SK-N-SH (cell line): ENCODE data around the gene HIF3A. TPM values are rescaled to one million over a fixed set of nuclear protein-coding genes. Genes with fewer than 3 reads are reported as not detected.

Experiments used
- CTCF ChIA-PET: fragments of 300-600, 350-600 bp; formaldehyde crosslinking; extraction: SDS; loops from one replicate; lab custom pipeline; 2021; lab: Yijun Ruan, JAX
- POLR2A ChIA-PET: fragments of 350-600 bp; sonication (Branson Sonifier 250); formaldehyde crosslinking; extraction: SDS; loops from one replicate; lab custom pipeline; 2020; ENCODE audit warnings: antibody characterized with exemption, inconsistent platforms; lab: Yijun Ruan, JAX
- DNase-seq: peaks from one replicate; pipeline ENCODE4 v3.0.0; 2012
- H2AFZ ChIP-seq: fragments of 200-600 bp; sonication (generic); 2 replicates; pipeline ENCODE4 v1.8.1; 2016; ENCODE audit warnings: antibody characterized with exemption, mild to moderate bottlenecking, low read depth
- H3F3A ChIP-seq: fragments of 200-600 bp; sonication (generic); replicated peaks from 2 replicates; pipeline ENCODE3; 2016; ENCODE audit warnings: antibody characterized with exemption, mild to moderate bottlenecking; ENCODE audit not compliant: insufficient read depth
- H3K27ac ChIP-seq, 2 experiments: fragments of 200-500 bp in 1 of 2; fragments of 200-600 bp in 1 of 2; sonication (Bioruptor generic) in 1 of 2; sonication (generic), shearing (Covaris generic) in 1 of 2; 2 replicates each; pipeline versions ENCODE4 v1.5.1 to v1.6.1; 2014 to 2016; ENCODE audit warnings: low read depth in 2 of 2, inconsistent platforms in 1 of 2, low read length in 1 of 2, mild to moderate bottlenecking in 1 of 2, mixed read lengths in 1 of 2
- H3K27me3 ChIP-seq: fragments of 200-600 bp; sonication (generic), shearing (Covaris generic); 2 replicates; pipeline ENCODE4 v1.6.1; 2016; ENCODE audit warnings: mixed run types; ENCODE audit not compliant: insufficient read depth
- H3K36me3 ChIP-seq, 2 experiments: fragments of 200-500 bp in 1 of 2; fragments of 200-600 bp in 1 of 2; sonication (Bioruptor generic) in 1 of 2; sonication (generic) in 1 of 2; replicated peaks in 1 of 2; 2 replicates each; pipeline versions ENCODE3 to v1.5.1; 2014 to 2016; ENCODE audit warnings: low read length in 1 of 2, mild to moderate bottlenecking in 1 of 2; ENCODE audit not compliant: insufficient read depth in 2 of 2, control insufficient read depth in 1 of 2
- H3K4me1 ChIP-seq, 2 experiments: fragments of 200-500 bp in 1 of 2; fragments of 200-600 bp in 1 of 2; sonication (Bioruptor generic) in 1 of 2; sonication (generic), shearing (Covaris generic) in 1 of 2; 2 replicates each; pipeline versions ENCODE4 v1.5.1 to v1.6.1; 2014 to 2016; ENCODE audit warnings: low read depth in 1 of 2, low read length in 1 of 2, mixed run types in 1 of 2; ENCODE audit not compliant: insufficient read depth in 2 of 2, control insufficient read depth in 1 of 2
- H3K4me2 ChIP-seq: fragments of 200-600 bp; sonication (generic), shearing (Covaris generic); 2 replicates; pipeline ENCODE4 v1.6.1; 2017; ENCODE audit warnings: mixed run types
- H3K4me3 ChIP-seq, 2 experiments: fragments of 200-500 bp in 1 of 2; fragments of 200-600 bp in 1 of 2; sonication (Bioruptor generic) in 1 of 2; sonication (generic), shearing (Covaris generic) in 1 of 2; 2 replicates each; pipeline versions ENCODE4 v1.5.1 to v1.8.1; 2014 to 2016; ENCODE audit warnings: low read depth in 2 of 2, inconsistent platforms in 1 of 2, low read length in 1 of 2, mild to moderate bottlenecking in 1 of 2, mixed read lengths in 1 of 2, moderate library complexity in 1 of 2
- H3K79me2 ChIP-seq: fragments of 200-600 bp; sonication (generic); 2 replicates; pipeline ENCODE4 v1.8.1; 2017; ENCODE audit warnings: mild to moderate bottlenecking; ENCODE audit not compliant: insufficient read depth
- H3K9ac ChIP-seq: fragments of 200-600 bp; sonication (generic); 2 replicates; pipeline ENCODE4 v1.6.1; 2017; ENCODE audit warnings: mixed run types
- H3K9me2 ChIP-seq: fragments of 200-600 bp; sonication (generic); 2 replicates; pipeline ENCODE4 v1.6.1; 2017; ENCODE audit warnings: mixed run types
- H3K9me3 ChIP-seq: fragments of 200-600 bp; sonication (generic); 2 replicates; pipeline ENCODE4 v1.6.1; 2017; ENCODE audit warnings: mixed run types, mild to moderate bottlenecking, moderate library complexity
- H4K20me1 ChIP-seq: fragments of 200-600 bp; sonication (generic); 2 replicates; pipeline ENCODE4 v1.6.1; 2017; ENCODE audit warnings: mild to moderate bottlenecking, mixed run types; ENCODE audit not compliant: insufficient read depth
- CHD2 ChIP-seq: fragments of 150-350 bp; IDR thresholded peaks from 2 replicates; pipeline ENCODE4 v1.6.1; 2018; ENCODE audit warnings: low read length; ENCODE audit not compliant: partially characterized antibody
- EP300 ChIP-seq, 2 experiments: IDR thresholded peaks; 2 replicates each; pipeline versions ENCODE4 v1.4.0 to v1.6.1; 2012; ENCODE audit warnings: borderline replicate concordance in 1 of 2, low read depth in 1 of 2, low read length in 1 of 2
- EZH2phosphoT487 ChIP-seq: fragments of 200-600 bp; sonication (generic); IDR thresholded peaks from 2 replicates; pipeline ENCODE4 v1.6.1; 2017; ENCODE audit warnings: low read depth, mixed run types, mild to moderate bottlenecking, antibody characterized with exemption, moderate library complexity, borderline replicate concordance
- FOSL2 ChIP-seq: IDR thresholded peaks from 2 replicates; pipeline ENCODE4 v1.4.0; 2012; ENCODE audit warnings: low read depth, mild to moderate bottlenecking, moderate library complexity, borderline replicate concordance
- FOXJ3 ChIP-seq: sonication (generic); formaldehyde crosslinking; IDR thresholded peaks from 2 replicates; pipeline ENCODE4 v1.5.1; 2020; ENCODE audit warnings: mild to moderate bottlenecking, missing genetic modification reagents
- FOXM1 ChIP-seq: IDR thresholded peaks from 2 replicates; pipeline ENCODE4 v1.4.0; 2012; ENCODE audit warnings: low read depth, mild to moderate bottlenecking
- GABPA ChIP-seq: IDR thresholded peaks from 2 replicates; pipeline ENCODE4 v1.4.0; 2012; ENCODE audit warnings: low read depth, mild to moderate bottlenecking
- JUND ChIP-seq: IDR thresholded peaks from 2 replicates; pipeline ENCODE4 v1.4.0; 2012
- MEF2A ChIP-seq: IDR thresholded peaks from 2 replicates; pipeline ENCODE4 v1.4.0; 2012; ENCODE audit warnings: low read depth, borderline replicate concordance
- MXI1 ChIP-seq: IDR thresholded peaks from 2 replicates; pipeline ENCODE4 v1.6.1; 2012; ENCODE audit warnings: mild to moderate bottlenecking, low read depth, low read length, improper control_type of control experiment
- NFIC ChIP-seq: IDR thresholded peaks from 2 replicates; pipeline ENCODE4 v1.4.0; 2012; ENCODE audit warnings: borderline replicate concordance
- PBX3 ChIP-seq: IDR thresholded peaks from 2 replicates; pipeline ENCODE4; 2012
- POLR2AphosphoS5 ChIP-seq: IDR thresholded peaks from 2 replicates; pipeline ENCODE4 v1.6.1; 2012; ENCODE audit warnings: low read depth, low read length
- RFX5 ChIP-seq: IDR thresholded peaks from 2 replicates; pipeline ENCODE4 v1.6.1; 2012; ENCODE audit warnings: mild to moderate bottlenecking, improper control_type of control experiment, low read length
- RXRA ChIP-seq: IDR thresholded peaks from 2 replicates; pipeline ENCODE4 v1.4.0; 2012; ENCODE audit warnings: low read depth, mild to moderate bottlenecking, borderline replicate concordance
- SIN3A ChIP-seq: IDR thresholded peaks from 2 replicates; pipeline ENCODE4 v1.6.1; 2012; ENCODE audit warnings: low read depth, mild to moderate bottlenecking, low read length, moderate library complexity, borderline replicate concordance
- SMC3 ChIP-seq: IDR thresholded peaks from 2 replicates; pipeline ENCODE4 v1.6.1; 2012; ENCODE audit warnings: low read depth, low read length, improper control_type of control experiment
- TAF1 ChIP-seq: IDR thresholded peaks from 2 replicates; pipeline ENCODE4 v1.6.1; 2012; ENCODE audit warnings: low read depth, mild to moderate bottlenecking, low read length, moderate library complexity, borderline replicate concordance
- TCF12 ChIP-seq: IDR thresholded peaks from 2 replicates; pipeline ENCODE4 v1.4.0; 2012
- TEAD4 ChIP-seq: IDR thresholded peaks from 2 replicates; pipeline ENCODE4 v1.4.0; 2012; ENCODE audit warnings: mild to moderate bottlenecking, borderline replicate concordance; ENCODE audit not compliant: insufficient read depth
- USF1 ChIP-seq: IDR thresholded peaks from 2 replicates; pipeline ENCODE4 v1.4.0; 2012; ENCODE audit warnings: low read depth, borderline replicate concordance
- WGBS: methylation state at CpG from one replicate; pipeline ENCODE4 v1.1.6; 2017; ENCODE audit warnings: low lambda C conversion rate; 5-methylcytosine and 5-hydroxymethylcytosine counted together
- polyA plus RNA-seq, 3 experiments: library from polyadenylated mRNA; depleted of rRNA; stranded (reverse); fragments of >200 nt; gene quantifications; 2 replicates each; pipeline ENCODE4 v1.2.3, GENCODE V29; 2012
- TF ChIP-seq, protein P1 (sequence below): fragments of 150-350 bp; IDR thresholded peaks from 2 replicates; pipeline ENCODE4 v1.6.1; 2016; ENCODE audit warnings: mild to moderate bottlenecking, low read depth, low read length
- TF ChIP-seq, protein P2 (sequence below): fragments of 150-350 bp; IDR thresholded peaks from 2 replicates; pipeline ENCODE4 v1.6.1; 2017; ENCODE audit warnings: antibody characterized with exemption, low read length, low read depth, borderline replicate concordance
- TF ChIP-seq, protein P3 (sequence below): IDR thresholded peaks from 2 replicates; pipeline ENCODE4 v1.4.0; 2012; ENCODE audit warnings: low read depth

Gene HIF3A
- polyA plus RNA-seq, 1 of the 3 experiments (the other 2 are of a cell fraction), result 0.92 TPM

GRCh38 chr19:46330319-46330918 is 33.6 kb downstream of the HIF3A start:
- Histone ChIP-seq H3K27ac (no peak overlapping the region), H3K36me3 (no peaks in the 10 kb centered on the region), H3F3A (no peaks in the 10 kb centered on the region), H3K79me2 (no peaks in the 10 kb centered on the region), H3K4me3 (no peak overlapping the region), H3K4me2 (no peak overlapping the region), H4K20me1 (no peaks in the 10 kb centered on the region), H3K27me3 (no peaks in the 10 kb centered on the region), H3K9me3 (peaks cover 4% of the 10 kb centered on the region), H3K4me1 (no peaks in the 10 kb centered on the region), H2AFZ (no peak overlapping the region), H3K9me2 (no peaks in the 10 kb centered on the region), H3K9ac (no peak overlapping the region)
- 52% methylated on average over 2 of the region's 2 CpGs for WGBS
- POLR2A ChIA-PET, result no interaction called here
- TF ChIP-seq SIN3A (no peak), TCF12 (no peak), FOXJ3 (CRISPR knock-in tag) (no peak), JUND (no peak), FOXM1 (no peak), CHD2 (no peak), RXRA (no peak), TEAD4 (no peak), SMC3 (no peak)
- TF ChIP-seq, protein P1, sequence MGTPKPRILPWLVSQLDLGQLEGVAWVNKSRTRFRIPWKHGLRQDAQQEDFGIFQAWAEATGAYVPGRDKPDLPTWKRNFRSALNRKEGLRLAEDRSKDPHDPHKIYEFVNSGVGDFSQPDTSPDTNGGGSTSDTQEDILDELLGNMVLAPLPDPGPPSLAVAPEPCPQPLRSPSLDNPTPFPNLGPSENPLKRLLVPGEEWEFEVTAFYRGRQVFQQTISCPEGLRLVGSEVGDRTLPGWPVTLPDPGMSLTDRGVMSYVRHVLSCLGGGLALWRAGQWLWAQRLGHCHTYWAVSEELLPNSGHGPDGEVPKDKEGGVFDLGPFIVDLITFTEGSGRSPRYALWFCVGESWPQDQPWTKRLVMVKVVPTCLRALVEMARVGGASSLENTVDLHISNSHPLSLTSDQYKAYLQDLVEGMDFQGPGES, result no peak
- CTCF ChIA-PET, result no interaction called here
- DNase-seq, result no peak

DNA sequence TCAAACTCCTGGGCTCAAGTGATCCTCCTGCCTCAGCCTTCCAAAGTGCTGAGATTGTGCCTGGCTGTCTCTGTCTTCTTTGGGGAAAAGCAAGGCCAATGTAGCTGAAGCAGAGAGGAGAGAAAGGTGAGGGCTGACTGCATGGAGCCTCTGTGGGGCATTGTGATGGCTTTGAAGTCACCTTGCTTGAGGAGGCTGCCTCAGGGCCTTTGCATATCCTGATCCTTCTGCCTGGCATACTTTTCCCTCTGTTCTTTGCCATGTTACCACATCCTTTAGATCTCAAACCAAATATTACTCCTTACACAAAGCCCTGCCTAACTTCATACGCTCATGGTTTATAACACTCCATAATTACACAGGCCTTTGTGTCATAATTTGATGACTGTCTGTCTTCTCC is 40.6 kb downstream of the HIF3A start:
- Histone ChIP-seq H3K4me1 (no peaks in the 10 kb centered on the region), H3K79me2 (no peaks in the 10 kb centered on the region), H3K36me3 (no peaks in the 10 kb centered on the region), H3F3A (no peaks in the 10 kb centered on the region), H3K9me2 (no peaks in the 10 kb centered on the region), H3K27ac (no peak overlapping the region), H3K4me3 (no peak overlapping the region), H3K9me3 (no peaks in the 10 kb centered on the region)
- DNase-seq, result no peak
- 91% methylated on average over 1 of the region's 1 CpG for WGBS
- ChIA-PET POLR2A (no interaction called here), CTCF (interaction anchor here (1.1 to 1.7 kb wide), 2 partner anchors 9 to 49 kb away, joined by 3 to 4 read pairs; partner anchors contain the start of gene PPP5C)
- TF ChIP-seq MXI1 (no peak), MEF2A (no peak), NFIC (no peak), CHD2 (no peak), EP300 (IDR thresholded peaks at IDR 0.05; ENCODE audit: borderline replicate concordance in 1 of 2, low read depth in 1 of 2, low read length in 1 of 2) (no peak), TAF1 (no peak), SIN3A (no peak), SMC3 (no peak), RFX5 (no peak), PBX3 (no peak), POLR2AphosphoS5 (no peak), FOSL2 (no peak), USF1 (no peak), FOXJ3 (CRISPR knock-in tag) (no peak), EZH2phosphoT487 (no peak), GABPA (no peak)
- TF ChIP-seq, protein P2, sequence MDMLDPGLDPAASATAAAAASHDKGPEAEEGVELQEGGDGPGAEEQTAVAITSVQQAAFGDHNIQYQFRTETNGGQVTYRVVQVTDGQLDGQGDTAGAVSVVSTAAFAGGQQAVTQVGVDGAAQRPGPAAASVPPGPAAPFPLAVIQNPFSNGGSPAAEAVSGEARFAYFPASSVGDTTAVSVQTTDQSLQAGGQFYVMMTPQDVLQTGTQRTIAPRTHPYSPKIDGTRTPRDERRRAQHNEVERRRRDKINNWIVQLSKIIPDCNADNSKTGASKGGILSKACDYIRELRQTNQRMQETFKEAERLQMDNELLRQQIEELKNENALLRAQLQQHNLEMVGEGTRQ, result no peak
- TF ChIP-seq, protein P3, sequence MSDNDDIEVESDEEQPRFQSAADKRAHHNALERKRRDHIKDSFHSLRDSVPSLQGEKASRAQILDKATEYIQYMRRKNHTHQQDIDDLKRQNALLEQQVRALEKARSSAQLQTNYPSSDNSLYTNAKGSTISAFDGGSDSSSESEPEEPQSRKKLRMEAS, result no peak
- TF ChIP-seq, all 33 proteins: peak for 0
- Histone ChIP-seq H3K27me3 (peaks cover 4% of the 10 kb centered on the region; the same call in 1 of the 2 replicates), H3K9ac (no peak overlapping the region), H2AFZ (no peak overlapping the region), H4K20me1 (no peaks in the 10 kb centered on the region), H3K4me2 (no peak overlapping the region)
